ENCODE measurements around the gene PPP1R36. TPM values are rescaled to one million over a fixed set of nuclear protein-coding genes. Genes with fewer than 3 reads are reported as not detected.

PPP1R36 gene
- total and polyA plus RNA-seq, 2 of the 13 experiments (the other 11 are each of a cell fraction or from before 2014, with no cell fraction given) = 0.11 to 0.17 TPM

GRCh38 chr14:64503434-64504309 is 46.1 kb upstream of the PPP1R36 start, which contains the start of gene ZBTB25 (continued):
- no peak for TF ChIP-seq MBNL3 (CRISPR knock-in tag; conservative IDR thresholded peaks at IDR 0.05)
- peak; percentile 51; the same call in 1 of the 2 replicates for TF ChIP-seq BORCS8-MEF2B (CRISPR knock-in tag; IDR thresholded peaks at IDR 0.05)
- TF ChIP-seq ZNF552 (CRISPR knock-in tag; IDR thresholded peaks at IDR 0.05; ENCODE audit: borderline replicate concordance) = 0 out of 2 replicates have a peak, but pooled peaks have one; percentile 54
- 0 out of 2 replicates have a peak, but pooled peaks have one; percentile 17 for TF ChIP-seq SIN3B (IDR thresholded peaks at IDR 0.05; ENCODE audit: low read length)
- TF ChIP-seq ZNF503 (CRISPR knock-in tag; IDR thresholded peaks at IDR 0.05) = peak; percentile 64; the same call in 1 of the 2 replicates
- TF ChIP-seq IRF1 (CRISPR knock-in tag; IDR thresholded peaks at IDR 0.05; ENCODE audit: low read depth) = no peak
- TF ChIP-seq, protein P1, sequence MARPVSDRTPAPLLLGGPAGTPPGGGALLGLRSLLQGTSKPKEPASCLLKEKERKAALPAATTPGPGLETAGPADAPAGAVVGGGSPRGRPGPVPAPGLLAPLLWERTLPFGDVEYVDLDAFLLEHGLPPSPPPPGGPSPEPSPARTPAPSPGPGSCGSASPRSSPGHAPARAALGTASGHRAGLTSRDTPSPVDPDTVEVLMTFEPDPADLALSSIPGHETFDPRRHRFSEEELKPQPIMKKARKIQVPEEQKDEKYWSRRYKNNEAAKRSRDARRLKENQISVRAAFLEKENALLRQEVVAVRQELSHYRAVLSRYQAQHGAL (CRISPR knock-in tag; IDR thresholded peaks at IDR 0.05; ENCODE audit: not compliant biosample characterization) = no peak
- no peak; the same call in 1 of the 2 replicates for TF ChIP-seq KLF11 (CRISPR knock-in tag; IDR thresholded peaks at IDR 0.05)
- TF ChIP-seq, protein P2, sequence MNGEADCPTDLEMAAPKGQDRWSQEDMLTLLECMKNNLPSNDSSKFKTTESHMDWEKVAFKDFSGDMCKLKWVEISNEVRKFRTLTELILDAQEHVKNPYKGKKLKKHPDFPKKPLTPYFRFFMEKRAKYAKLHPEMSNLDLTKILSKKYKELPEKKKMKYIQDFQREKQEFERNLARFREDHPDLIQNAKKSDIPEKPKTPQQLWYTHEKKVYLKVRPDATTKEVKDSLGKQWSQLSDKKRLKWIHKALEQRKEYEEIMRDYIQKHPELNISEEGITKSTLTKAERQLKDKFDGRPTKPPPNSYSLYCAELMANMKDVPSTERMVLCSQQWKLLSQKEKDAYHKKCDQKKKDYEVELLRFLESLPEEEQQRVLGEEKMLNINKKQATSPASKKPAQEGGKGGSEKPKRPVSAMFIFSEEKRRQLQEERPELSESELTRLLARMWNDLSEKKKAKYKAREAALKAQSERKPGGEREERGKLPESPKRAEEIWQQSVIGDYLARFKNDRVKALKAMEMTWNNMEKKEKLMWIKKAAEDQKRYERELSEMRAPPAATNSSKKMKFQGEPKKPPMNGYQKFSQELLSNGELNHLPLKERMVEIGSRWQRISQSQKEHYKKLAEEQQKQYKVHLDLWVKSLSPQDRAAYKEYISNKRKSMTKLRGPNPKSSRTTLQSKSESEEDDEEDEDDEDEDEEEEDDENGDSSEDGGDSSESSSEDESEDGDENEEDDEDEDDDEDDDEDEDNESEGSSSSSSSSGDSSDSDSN (CRISPR knock-in tag; IDR thresholded peaks at IDR 0.05) = peak; percentile 24
- no peak for TF ChIP-seq TCF7L2 (IDR thresholded peaks at IDR 0.05; ENCODE audit: low read depth, low read length)
- no peak for TF ChIP-seq ZSCAN22 (CRISPR knock-in tag; IDR thresholded peaks at IDR 0.05)
- TF ChIP-seq NCOR1 (IDR thresholded peaks at IDR 0.05; ENCODE audit: borderline replicate concordance, low read length) = no peak
- no peak; the same call in 1 of the 2 replicates for TF ChIP-seq ZNF292 (CRISPR knock-in tag; IDR thresholded peaks at IDR 0.05; ENCODE audit: borderline replicate concordance, low read depth)
- TF ChIP-seq, protein P3, sequence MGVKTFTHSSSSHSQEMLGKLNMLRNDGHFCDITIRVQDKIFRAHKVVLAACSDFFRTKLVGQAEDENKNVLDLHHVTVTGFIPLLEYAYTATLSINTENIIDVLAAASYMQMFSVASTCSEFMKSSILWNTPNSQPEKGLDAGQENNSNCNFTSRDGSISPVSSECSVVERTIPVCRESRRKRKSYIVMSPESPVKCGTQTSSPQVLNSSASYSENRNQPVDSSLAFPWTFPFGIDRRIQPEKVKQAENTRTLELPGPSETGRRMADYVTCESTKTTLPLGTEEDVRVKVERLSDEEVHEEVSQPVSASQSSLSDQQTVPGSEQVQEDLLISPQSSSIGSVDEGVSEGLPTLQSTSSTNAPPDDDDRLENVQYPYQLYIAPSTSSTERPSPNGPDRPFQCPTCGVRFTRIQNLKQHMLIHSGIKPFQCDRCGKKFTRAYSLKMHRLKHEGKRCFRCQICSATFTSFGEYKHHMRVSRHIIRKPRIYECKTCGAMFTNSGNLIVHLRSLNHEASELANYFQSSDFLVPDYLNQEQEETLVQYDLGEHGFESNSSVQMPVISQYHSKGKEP (CRISPR knock-in tag; IDR thresholded peaks at IDR 0.05) = no peak
- TF ChIP-seq ZFP37 (CRISPR knock-in tag; IDR thresholded peaks at IDR 0.05; ENCODE audit: borderline replicate concordance) = no peak
- no peak; the same call in 1 of the 2 replicates for TF ChIP-seq FOXO1 (CRISPR knock-in tag; IDR thresholded peaks at IDR 0.05)
- 0 out of 2 replicates have a peak, but pooled peaks have one; percentile 20 for TF ChIP-seq ZNF773 (CRISPR knock-in tag; IDR thresholded peaks at IDR 0.05; ENCODE audit: borderline replicate concordance)
- TF ChIP-seq EED (CRISPR knock-in tag; IDR thresholded peaks at IDR 0.05) = 0 out of 2 replicates have a peak, but pooled peaks have one; percentile 28
- TF ChIP-seq MTF2 (CRISPR knock-in tag; IDR thresholded peaks at IDR 0.05; ENCODE audit: borderline replicate concordance) = peak; percentile 61; the same call in 1 of the 2 replicates

Data from HepG2 (cell line).